ENCODE measurements around the gene GRN.

- TF ChIP-seq, protein P1, sequence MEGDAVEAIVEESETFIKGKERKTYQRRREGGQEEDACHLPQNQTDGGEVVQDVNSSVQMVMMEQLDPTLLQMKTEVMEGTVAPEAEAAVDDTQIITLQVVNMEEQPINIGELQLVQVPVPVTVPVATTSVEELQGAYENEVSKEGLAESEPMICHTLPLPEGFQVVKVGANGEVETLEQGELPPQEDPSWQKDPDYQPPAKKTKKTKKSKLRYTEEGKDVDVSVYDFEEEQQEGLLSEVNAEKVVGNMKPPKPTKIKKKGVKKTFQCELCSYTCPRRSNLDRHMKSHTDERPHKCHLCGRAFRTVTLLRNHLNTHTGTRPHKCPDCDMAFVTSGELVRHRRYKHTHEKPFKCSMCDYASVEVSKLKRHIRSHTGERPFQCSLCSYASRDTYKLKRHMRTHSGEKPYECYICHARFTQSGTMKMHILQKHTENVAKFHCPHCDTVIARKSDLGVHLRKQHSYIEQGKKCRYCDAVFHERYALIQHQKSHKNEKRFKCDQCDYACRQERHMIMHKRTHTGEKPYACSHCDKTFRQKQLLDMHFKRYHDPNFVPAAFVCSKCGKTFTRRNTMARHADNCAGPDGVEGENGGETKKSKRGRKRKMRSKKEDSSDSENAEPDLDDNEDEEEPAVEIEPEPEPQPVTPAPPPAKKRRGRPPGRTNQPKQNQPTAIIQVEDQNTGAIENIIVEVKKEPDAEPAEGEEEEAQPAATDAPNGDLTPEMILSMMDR (IDR thresholded peaks at IDR 0.05) = no peak
- no peak for TF ChIP-seq POLR2A (IDR thresholded peaks at IDR 0.05)
These were observed 53.9 kb downstream of the GRN start for GRCh38 chr17:44398692-44399691.
